ENCODE results near the gene GTPBP1. TPM values are rescaled to one million over a fixed set of nuclear protein-coding genes. Genes with fewer than 3 reads are reported as not detected.

GTPBP1 gene
- total and polyA plus RNA-seq, 2 of the 13 experiments (the other 11 are each of a cell fraction or from before 2014, with no cell fraction given) = 22.3 to 27.0 TPM

GRCh38 chr22:38755155-38755910 lies 49.6 kb downstream of the GTPBP1 start (continued):
- TF ChIP-seq REST (IDR thresholded peaks at IDR 0.05; ENCODE audit: borderline replicate concordance in 1 of 2, low read depth in 1 of 2, low read length in 2 of 2) = no peak
- no peak for TF ChIP-seq ZFP37 (CRISPR knock-in tag; IDR thresholded peaks at IDR 0.05; ENCODE audit: borderline replicate concordance)
- no peak for TF ChIP-seq ZNF10 (CRISPR knock-in tag; IDR thresholded peaks at IDR 0.05; ENCODE audit: borderline replicate concordance, low read depth)
- TF ChIP-seq KDM5B (CRISPR knock-in tag; IDR thresholded peaks at IDR 0.05; ENCODE audit: borderline replicate concordance) = peak; percentile 90; the same call in 1 of the 2 replicates
- TF ChIP-seq ZNF224 (CRISPR knock-in tag; IDR thresholded peaks at IDR 0.05) = no peak
- TF ChIP-seq ZNF34 (CRISPR knock-in tag; IDR thresholded peaks at IDR 0.05; ENCODE audit: borderline replicate concordance) = no peak
- TF ChIP-seq ZNF660 (CRISPR knock-in tag; IDR thresholded peaks at IDR 0.05; ENCODE audit: borderline replicate concordance, low read depth) = no peak
- TF ChIP-seq ZNF569 (CRISPR knock-in tag; IDR thresholded peaks at IDR 0.05; ENCODE audit: borderline replicate concordance) = no peak
- no peak for TF ChIP-seq ZNF543 (CRISPR knock-in tag; IDR thresholded peaks at IDR 0.05)
- peak; percentile 74; the same call in 1 of the 2 replicates for TF ChIP-seq ZNF788 (CRISPR knock-in tag; IDR thresholded peaks at IDR 0.05; ENCODE audit: borderline replicate concordance)
- no peak for TF ChIP-seq MBD4 (IDR thresholded peaks at IDR 0.05; ENCODE audit: borderline replicate concordance, low read length)
- TF ChIP-seq EP300 (IDR thresholded peaks at IDR 0.05; ENCODE audit: low read depth in 2 of 2, low read length in 2 of 2) = peak; percentile 42 to 48; a peak in 2 of 4 replicates
- TF ChIP-seq EP300 (CRISPR knock-in tag; IDR thresholded peaks at IDR 0.05; ENCODE audit: borderline replicate concordance) = peak; percentile 60
- no peak for TF ChIP-seq ZBTB7B (CRISPR knock-in tag; IDR thresholded peaks at IDR 0.05)
- 0 out of 2 replicates have a peak, but pooled peaks have one; percentile 22 for TF ChIP-seq SNAPC4 (CRISPR knock-in tag; IDR thresholded peaks at IDR 0.05)
- no peak for TF ChIP-seq IKZF1 (IDR thresholded peaks at IDR 0.05)
- TF ChIP-seq KLF9 (CRISPR knock-in tag; IDR thresholded peaks at IDR 0.05; ENCODE audit: low read depth) = no peak
- TF ChIP-seq PRMT3 (CRISPR knock-in tag; IDR thresholded peaks at IDR 0.05; ENCODE audit: borderline replicate concordance, low read depth) = no peak
- no peak for TF ChIP-seq GTF2F1 (IDR thresholded peaks at IDR 0.05; ENCODE audit: low read length)
- no peak for TF ChIP-seq MXD4 (CRISPR knock-in tag; IDR thresholded peaks at IDR 0.05)
- TF ChIP-seq GATAD1 (CRISPR knock-in tag; IDR thresholded peaks at IDR 0.05) = no peak
